B cell (primary cell): Measurements from ENCODE around the gene C8A. TPM values are rescaled to one million over a fixed set of nuclear protein-coding genes. Genes with fewer than 3 reads are reported as not detected.

Experiments
- ATAC-seq: fragments of 200-7000 bp; cut with Tn5 transposase; one replicate; pipeline ENCODE4 v1.10.0; 2021; ENCODE audit warnings: low read depth, mild to moderate bottlenecking, moderate number of reproducible peaks, moderate library complexity
- CTCF ChIA-PET: fragments of 350-600 bp; sonication (Branson Sonifier 250); formaldehyde crosslinking; loops from one replicate; lab custom pipeline; 2021; ENCODE audit warnings: antibody characterized with exemption, inconsistent platforms; lab: Charles Lee
- POLR2A ChIA-PET: fragments of 350-600 bp; sonication (Branson Sonifier 250); formaldehyde crosslinking; loops from one replicate; lab custom pipeline; 2021; ENCODE audit warnings: antibody characterized with exemption; lab: Charles Lee
- DNase-seq: peaks from one replicate; pipeline ENCODE4 v3.0.0; 2013
- H2AFZ ChIP-seq: 2 replicates; pipeline ENCODE4 v1.6.1; 2012; ENCODE audit warnings: mild to moderate bottlenecking, low read depth, low read length; ENCODE audit not compliant: insufficient read depth, poor library complexity, severe bottlenecking
- H3K27ac ChIP-seq, 2 donors: 1 replicate in 1 of 2; 2 replicates in 1 of 2; pipeline ENCODE4 v1.5.1; 2012 to 2013; ENCODE audit warnings: low read length in 2 of 2, mild to moderate bottlenecking in 2 of 2, moderate library complexity in 1 of 2
- H3K27me3 ChIP-seq, 4 experiments: fragments of 200-600 bp in 1 of 4; sonication (generic) in 1 of 4; replicated peaks in 1 of 4; 1 replicate in 2 of 4; 2 replicates in 2 of 4; pipeline versions ENCODE4 v1.6.1 to v1.7.0; 2013 to 2016; ENCODE audit warnings: low read length in 3 of 4, mild to moderate bottlenecking in 2 of 4, mixed read lengths in 1 of 4, moderate library complexity in 1 of 4; ENCODE audit not compliant: insufficient read depth in 4 of 4, control insufficient read depth in 3 of 4; ENCODE audit errors: control extremely low read depth in 1 of 4
- H3K36me3 ChIP-seq, 2 experiments: replicated peaks in 1 of 2; 1 replicate in 1 of 2; 2 replicates in 1 of 2; pipeline versions ENCODE4 v1.6.1 to v1.7.1; 2013; ENCODE audit warnings: low read length in 1 of 2; ENCODE audit not compliant: insufficient read depth in 2 of 2, control insufficient read depth in 1 of 2; ENCODE audit errors: control extremely low read depth in 1 of 2, extremely low read depth in 1 of 2
- H3K4me1 ChIP-seq, 2 donors: fragments of 200-600 bp in 1 of 2; sonication (generic) in 1 of 2; 1 replicate in 1 of 2; 2 replicates in 1 of 2; pipeline versions ENCODE4 v1.5.1 to v1.6.1; 2013 to 2017; ENCODE audit warnings: low read length in 2 of 2; ENCODE audit not compliant: control insufficient read depth in 2 of 2, insufficient read depth in 2 of 2
- H3K4me2 ChIP-seq: replicated peaks from 2 replicates; pipeline ENCODE3; 2012; ENCODE audit warnings: mild to moderate bottlenecking, low read depth, low read length; ENCODE audit not compliant: poor library complexity, severe bottlenecking
- H3K4me3 ChIP-seq, 5 experiments: fragments of 200-600 bp in 1 of 5; sonication (generic) in 1 of 5; 1 replicate in 3 of 5; 2 replicates in 2 of 5; pipeline versions ENCODE4 v1.5.1 to v1.7.0; 2011 to 2016; ENCODE audit warnings: low read length in 4 of 5, mild to moderate bottlenecking in 4 of 5, low read depth in 2 of 5, control low read depth in 1 of 5, moderate library complexity in 1 of 5; ENCODE audit not compliant: insufficient read depth in 1 of 5; ENCODE audit errors: control extremely low read depth in 1 of 5, extremely low read depth in 1 of 5
- H3K79me2 ChIP-seq: fragments of 200-600 bp; sonication (generic); one replicate; pipeline ENCODE4 v1.6.0; 2016; ENCODE audit warnings: low read length; ENCODE audit not compliant: control insufficient read depth, insufficient read depth
- H3K9ac ChIP-seq: fragments of 200-600 bp; sonication (generic); 2 replicates; pipeline ENCODE4 v1.6.1; 2017; ENCODE audit warnings: mild to moderate bottlenecking, low read length, moderate library complexity
- H3K9me3 ChIP-seq, 3 donors: one replicate each; pipeline versions ENCODE4 v1.6.1 to v1.7.1; 2013; ENCODE audit warnings: low read length in 2 of 3; ENCODE audit not compliant: control insufficient read depth in 2 of 3, insufficient read depth in 1 of 3; ENCODE audit errors: control extremely low read depth in 1 of 3
- H4K20me1 ChIP-seq: 2 replicates; pipeline ENCODE4 v1.6.0; 2012; ENCODE audit warnings: mild to moderate bottlenecking, low read length; ENCODE audit not compliant: insufficient read depth, control insufficient read depth, poor library complexity, severe bottlenecking
- H3K27ac Mint-ChIP-seq: one replicate; pipeline ENCODE4 v1.8.0; 2021; ENCODE audit warnings: mixed read lengths
- H3K27me3 Mint-ChIP-seq: one replicate; pipeline ENCODE4 v1.8.0; 2021; ENCODE audit warnings: mixed read lengths
- H3K4me1 Mint-ChIP-seq: one replicate; pipeline ENCODE4 v1.8.0; 2021; ENCODE audit warnings: mixed read lengths
- H3K4me3 Mint-ChIP-seq: one replicate; pipeline ENCODE4 v1.8.0; 2021; ENCODE audit warnings: mixed read lengths
- H3K9me3 Mint-ChIP-seq: one replicate; pipeline ENCODE4 v1.8.0; 2022; ENCODE audit warnings: mixed read lengths; ENCODE audit not compliant: insufficient read depth
- EZH2 ChIP-seq: IDR thresholded peaks from 2 replicates; pipeline ENCODE4 v1.6.1; 2012; ENCODE audit warnings: borderline replicate concordance, low read depth, mild to moderate bottlenecking, moderate library complexity, low read length; ENCODE audit not compliant: insufficient read depth, poor library complexity, severe bottlenecking
- WGBS: methylation state at CpG from one replicate; pipeline ENCODE4 v1.1.5; 2013; ENCODE audit warnings: missing lambda C conversion rate; ENCODE audit not compliant: insufficient coverage; 5-methylcytosine and 5-hydroxymethylcytosine counted together
- intact Hi-C: fragments of 100-400 bp; cut with micrococcal nuclease; formaldehyde crosslinking; loops from one replicate; pipeline ENCODE4 v1.10.0; 2022
- polyA plus RNA-seq: library from polyadenylated mRNA; depleted of rRNA; stranded (reverse); fragments of >200 nt; gene quantifications from 2 replicates; pipeline ENCODE4 v1.2.3, GENCODE V29; 2012
- total RNA-seq, 2 donors: library from RNA; stranded (reverse); fragments of 120-200 nt in 1 of 2; gene quantifications; 1 replicate in 1 of 2; 2 replicates in 1 of 2; pipeline versions ENCODE4 v1.2.3 to v1.2.4, GENCODE V29; 2013 to 2022
- TF ChIP-seq, protein P1 (sequence below): fragments of 200-600 bp; IDR thresholded peaks from one replicate; pipeline ENCODE4 v1.8.0; 2022; ENCODE audit warnings: antibody characterized with exemption, mild to moderate bottlenecking

C8A gene
- total and polyA plus RNA-seq, 2 donors (not counting 1 experiment from before 2014, with no cell fraction given): not detected

DNA sequence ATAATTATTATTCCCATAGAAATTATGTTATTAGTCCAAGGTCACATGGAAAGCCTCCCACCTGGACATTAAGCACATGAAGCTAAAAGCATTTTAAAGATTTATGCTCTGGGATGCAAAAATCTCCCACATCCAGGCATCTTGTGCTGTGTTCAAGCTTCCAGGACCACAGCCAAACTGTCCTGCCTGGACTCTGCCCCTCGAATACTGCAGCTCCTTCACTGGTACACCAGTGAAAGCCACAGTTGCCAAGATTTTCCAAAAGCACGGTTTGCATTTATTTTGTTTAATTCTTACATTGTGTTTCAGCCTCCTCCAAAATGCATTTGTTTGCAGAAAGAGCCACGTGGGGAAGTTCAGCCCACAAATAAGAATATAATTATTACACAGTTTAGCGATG lies 72.6 kb downstream of the C8A start:
- Histone ChIP-seq H3K4me2 (no peak overlapping the region), H3K4me1 (no peaks in the 10 kb centered on the region), H3K27ac (no peak overlapping the region), H3K4me3 (no peak overlapping the region), H4K20me1 (no peaks in the 10 kb centered on the region), H2AFZ (no peak overlapping the region), H3K79me2 (no peaks in the 10 kb centered on the region), H3K9me3 (no peaks in the 10 kb centered on the region), H3K27me3 (peaks cover 0 to 3% (median 0%) of the 10 kb centered on the region in 4 experiments), H3K9ac (no peak overlapping the region), H3K36me3 (no peaks in the 10 kb centered on the region)
- intact Hi-C loops: no loop called here
- DNase-seq (no peak), ATAC-seq (no peak)
- Mint-ChIP-seq H3K27ac (no peak overlapping the region), H3K27me3 (peaks cover 8% of the 10 kb centered on the region), H3K4me3 (no peak overlapping the region), H3K9me3 (peaks cover 2% of the 10 kb centered on the region), H3K4me1 (no peaks in the 10 kb centered on the region)
- ChIA-PET CTCF (no interaction called here), POLR2A (no interaction called here)
- TF ChIP-seq EZH2: no peak
- TF ChIP-seq, protein P1, sequence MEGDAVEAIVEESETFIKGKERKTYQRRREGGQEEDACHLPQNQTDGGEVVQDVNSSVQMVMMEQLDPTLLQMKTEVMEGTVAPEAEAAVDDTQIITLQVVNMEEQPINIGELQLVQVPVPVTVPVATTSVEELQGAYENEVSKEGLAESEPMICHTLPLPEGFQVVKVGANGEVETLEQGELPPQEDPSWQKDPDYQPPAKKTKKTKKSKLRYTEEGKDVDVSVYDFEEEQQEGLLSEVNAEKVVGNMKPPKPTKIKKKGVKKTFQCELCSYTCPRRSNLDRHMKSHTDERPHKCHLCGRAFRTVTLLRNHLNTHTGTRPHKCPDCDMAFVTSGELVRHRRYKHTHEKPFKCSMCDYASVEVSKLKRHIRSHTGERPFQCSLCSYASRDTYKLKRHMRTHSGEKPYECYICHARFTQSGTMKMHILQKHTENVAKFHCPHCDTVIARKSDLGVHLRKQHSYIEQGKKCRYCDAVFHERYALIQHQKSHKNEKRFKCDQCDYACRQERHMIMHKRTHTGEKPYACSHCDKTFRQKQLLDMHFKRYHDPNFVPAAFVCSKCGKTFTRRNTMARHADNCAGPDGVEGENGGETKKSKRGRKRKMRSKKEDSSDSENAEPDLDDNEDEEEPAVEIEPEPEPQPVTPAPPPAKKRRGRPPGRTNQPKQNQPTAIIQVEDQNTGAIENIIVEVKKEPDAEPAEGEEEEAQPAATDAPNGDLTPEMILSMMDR: no peak
- WGBS: 100% methylated on average over 1 of the region's 4 CpGs

DNA sequence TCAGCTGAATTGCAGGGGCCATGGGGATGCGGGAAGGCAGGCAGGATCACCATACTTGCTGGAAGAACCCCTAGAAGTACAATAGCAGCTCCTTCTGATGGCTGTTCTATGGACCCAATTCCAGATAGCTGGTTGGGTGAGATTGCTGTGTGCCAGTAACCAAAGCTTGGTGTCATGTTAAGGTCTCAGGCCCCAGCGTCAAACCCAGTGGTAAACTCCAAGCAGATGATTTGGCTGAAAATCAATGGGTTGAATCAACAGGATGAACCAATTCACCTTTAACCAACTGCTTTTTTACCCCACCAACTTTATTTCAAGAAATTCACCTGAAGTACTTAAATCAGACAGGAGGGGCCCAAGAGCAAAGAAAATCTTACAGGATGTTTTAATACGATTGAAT lies 73.4 kb downstream of the C8A start:
- Histone ChIP-seq H3K27ac (no peak overlapping the region), H3K4me3 (no peak overlapping the region), H3K4me1 (no peaks in the 10 kb centered on the region), H4K20me1 (no peaks in the 10 kb centered on the region), H3K27me3 (peaks cover 0 to 3% (median 0%) of the 10 kb centered on the region in 4 experiments), H3K36me3 (no peaks in the 10 kb centered on the region), H3K9ac (no peak overlapping the region), H3K9me3 (no peaks in the 10 kb centered on the region), H3K4me2 (no peak overlapping the region), H3K79me2 (no peaks in the 10 kb centered on the region), H2AFZ (no peak overlapping the region)
- Mint-ChIP-seq H3K27me3 (peaks cover 13% of the 10 kb centered on the region), H3K9me3 (peaks cover 2% of the 10 kb centered on the region), H3K27ac (no peak overlapping the region), H3K4me3 (no peak overlapping the region), H3K4me1 (no peaks in the 10 kb centered on the region)
- 86% methylated on average over 2 of the region's 3 CpGs for WGBS
- CTCF ChIA-PET: no interaction called here
- POLR2A ChIA-PET: no interaction called here
- TF ChIP-seq EZH2: no peak
- TF ChIP-seq, protein P1: no peak
- no peak for DNase-seq
- no peak for ATAC-seq
- intact Hi-C loops: no loop called here
